OCI-LY1 (cell line): ENCODE measurements around the gene FOXJ1.

ENCODE experiments used
- H2AFZ ChIP-seq: fragments of 200-600 bp; sonication (generic), shearing (Covaris generic); 2 replicates; pipeline ENCODE4 v1.6.0; 2014; ENCODE audit warnings: antibody characterized with exemption, mild to moderate bottlenecking, low read length
- H3F3A ChIP-seq: fragments of 200-600 bp; sonication (generic), shearing (Covaris generic); 2 replicates; pipeline ENCODE4 v1.6.0; 2014; ENCODE audit warnings: mild to moderate bottlenecking, antibody characterized with exemption, low read length, moderate library complexity; ENCODE audit not compliant: insufficient read depth
- H3K27ac ChIP-seq: fragments of 200-600 bp; sonication (generic); 2 replicates; pipeline ENCODE4 v1.5.1; 2014; ENCODE audit warnings: low read length, mixed run types, mild to moderate bottlenecking, low read depth; ENCODE audit not compliant: poor library complexity, severe bottlenecking
- H3K27me3 ChIP-seq: fragments of 200-600 bp; sonication (generic); 2 replicates; pipeline ENCODE4 v1.6.0; 2014; ENCODE audit warnings: antibody characterized with exemption, mild to moderate bottlenecking, low read length, moderate library complexity; ENCODE audit not compliant: insufficient read depth
- H3K36me3 ChIP-seq: fragments of 200-600 bp; sonication (generic); 2 replicates; pipeline ENCODE4 v1.6.1; 2014; ENCODE audit warnings: mild to moderate bottlenecking, antibody characterized with exemption, low read length, moderate library complexity, mixed read lengths; ENCODE audit not compliant: insufficient read depth
- H3K4me1 ChIP-seq: fragments of 200-600 bp; sonication (generic); 2 replicates; pipeline ENCODE4 v1.5.1; 2014; ENCODE audit warnings: mild to moderate bottlenecking, low read length, moderate library complexity; ENCODE audit not compliant: insufficient read depth, severe bottlenecking
- H3K4me2 ChIP-seq: fragments of 200-600 bp; sonication (generic), shearing (Covaris generic); 2 replicates; pipeline ENCODE4 v1.6.1; 2014; ENCODE audit warnings: low read length
- H3K4me3 ChIP-seq: fragments of 200-600 bp; sonication (generic); 2 replicates; pipeline ENCODE4 v1.5.1; 2014; ENCODE audit warnings: low read length, low read depth, mild to moderate bottlenecking, mixed read lengths; ENCODE audit not compliant: poor library complexity, severe bottlenecking
- H3K79me2 ChIP-seq: fragments of 200-600 bp; shearing (Covaris generic); 2 replicates; pipeline ENCODE4 v1.6.1; 2016; ENCODE audit warnings: mixed run types, low read length, mixed read lengths; ENCODE audit not compliant: insufficient read depth
- H3K9ac ChIP-seq: fragments of 200-600 bp; sonication (generic), shearing (Covaris generic); 2 replicates; pipeline ENCODE4 v1.6.1; 2014; ENCODE audit warnings: mild to moderate bottlenecking, low read length, mixed read lengths
- H3K9me2 ChIP-seq: fragments of 200-600 bp; sonication (generic), shearing (Covaris generic); 2 replicates; pipeline ENCODE4 v1.6.1; 2014; ENCODE audit warnings: low read depth, mild to moderate bottlenecking, low read length, mixed read lengths
- H3K9me3 ChIP-seq: fragments of 200-600 bp; shearing (Covaris generic); 2 replicates; pipeline ENCODE4 v1.6.1; 2014; ENCODE audit warnings: low read length, mixed read lengths
- H4K20me1 ChIP-seq: fragments of 200-600 bp; sonication (generic), shearing (Covaris generic); 2 replicates; pipeline ENCODE4 v1.6.0; 2016; ENCODE audit warnings: mild to moderate bottlenecking, low read length; ENCODE audit not compliant: insufficient read depth
- CTCF ChIP-seq: fragments of 200-600 bp; sonication (generic), shearing (Covaris generic); IDR thresholded peaks from 2 replicates; pipeline ENCODE4 v1.5.1; 2017; ENCODE audit warnings: mild to moderate bottlenecking, antibody characterized with exemption, low read length, moderate library complexity, mixed read lengths
- EZH2 ChIP-seq: fragments of 200-600 bp; sonication (generic), shearing (Covaris generic); IDR thresholded peaks from 2 replicates; pipeline ENCODE4 v1.8.0; 2017; ENCODE audit warnings: borderline replicate concordance, mixed run types, mild to moderate bottlenecking, antibody characterized with exemption, low read length, moderate library complexity, mixed read lengths

The FOXJ1 gene

GRCh38 chr17:76122431-76123190, 18.4 kb downstream of the FOXJ1 start:
- TF ChIP-seq CTCF (no peak), EZH2 (no peak)
- no peaks in the 10 kb centered on the region for H3K79me2 ChIP-seq
- no peak overlapping the region for H3K4me2 ChIP-seq
- no peak overlapping the region for H3K9ac ChIP-seq
- no peaks in the 10 kb centered on the region for H3K36me3 ChIP-seq
- H2AFZ ChIP-seq: no peak overlapping the region
- peaks cover 7% of the 10 kb centered on the region for H3K4me1 ChIP-seq
- H3K27ac ChIP-seq: no peak overlapping the region
- no peaks in the 10 kb centered on the region for H3K9me3 ChIP-seq
- no peak overlapping the region for H3K4me3 ChIP-seq
- no peaks in the 10 kb centered on the region for H4K20me1 ChIP-seq
- peaks cover 7% of the 10 kb centered on the region; the same call in 1 of the 2 replicates for H3K27me3 ChIP-seq
- H3F3A ChIP-seq: no peaks in the 10 kb centered on the region
- H3K9me2 ChIP-seq: no peaks in the 10 kb centered on the region

DNA sequence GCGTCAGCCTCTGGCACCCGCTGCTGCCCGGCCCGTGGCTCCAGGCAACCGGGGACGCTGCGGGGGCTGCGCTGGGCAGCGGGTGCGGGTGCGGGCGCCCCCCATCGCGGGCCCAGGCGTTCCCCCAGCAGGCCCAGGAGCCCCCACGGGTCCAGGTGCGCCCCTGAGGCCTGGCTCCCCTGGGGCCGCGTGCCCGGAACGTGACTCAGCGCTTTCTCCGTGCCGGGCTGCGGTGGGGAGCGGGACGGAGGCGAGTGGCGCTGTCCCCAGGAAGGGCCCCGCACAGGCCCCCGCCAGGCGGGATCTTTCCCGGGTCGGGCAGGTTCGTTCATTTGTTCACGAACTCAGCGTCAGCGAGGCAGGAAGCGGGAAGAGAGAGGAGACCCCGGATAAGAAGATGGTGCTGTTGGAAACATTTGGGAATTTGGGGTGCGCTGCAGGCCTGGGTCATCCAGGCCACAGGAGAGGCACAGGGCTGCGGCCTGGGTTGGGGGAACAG, 19.1 kb downstream of the FOXJ1 start:
- H3K4me2 ChIP-seq: peak overlapping the region; percentile 49
- H3K27ac ChIP-seq: no peak overlapping the region
- no peaks in the 10 kb centered on the region for H3K79me2 ChIP-seq
- peak overlapping the region; percentile 38 for H3K4me3 ChIP-seq
- no peaks in the 10 kb centered on the region for H4K20me1 ChIP-seq
- no peaks in the 10 kb centered on the region for H3K9me2 ChIP-seq
- H2AFZ ChIP-seq: no peak overlapping the region
- H3K27me3 ChIP-seq: peaks cover 7% of the 10 kb centered on the region; the same call in 1 of the 2 replicates
- H3K9me3 ChIP-seq: no peaks in the 10 kb centered on the region
- no peak overlapping the region for H3K9ac ChIP-seq
- no peaks in the 10 kb centered on the region for H3F3A ChIP-seq
- TF ChIP-seq EZH2: no peak
- no peak for TF ChIP-seq CTCF
- H3K4me1 ChIP-seq: peaks cover 7% of the 10 kb centered on the region
- H3K36me3 ChIP-seq: no peaks in the 10 kb centered on the region

DNA sequence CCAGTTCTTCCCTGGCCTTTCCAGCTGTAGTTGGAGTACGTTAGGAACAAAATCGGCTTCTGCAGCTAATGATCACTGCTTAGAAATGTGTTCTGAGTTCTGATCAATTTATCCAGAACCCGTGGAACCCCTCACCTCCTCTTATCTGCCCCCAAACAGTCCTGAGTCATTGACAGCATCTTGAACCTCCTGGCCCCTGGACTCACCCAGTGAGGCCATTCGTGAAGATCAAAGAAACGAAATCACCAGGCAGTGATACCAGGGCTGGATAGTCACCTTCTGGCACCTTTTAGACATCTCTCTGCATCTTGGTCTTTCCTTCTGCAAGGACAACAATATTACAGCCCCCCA, 20.4 kb downstream of the FOXJ1 start:
- no peaks in the 10 kb centered on the region for H3K79me2 ChIP-seq
- no peak overlapping the region for H3K27ac ChIP-seq
- no peaks in the 10 kb centered on the region for H4K20me1 ChIP-seq
- no peaks in the 10 kb centered on the region for H3K9me3 ChIP-seq
- H3K9ac ChIP-seq: no peak overlapping the region
- H3K4me1 ChIP-seq: peaks cover 7% of the 10 kb centered on the region
- no peak overlapping the region for H3K4me2 ChIP-seq
- no peak for TF ChIP-seq CTCF
- TF ChIP-seq EZH2: no peak
- no peak overlapping the region for H3K4me3 ChIP-seq
- no peak overlapping the region for H2AFZ ChIP-seq
- H3F3A ChIP-seq: no peaks in the 10 kb centered on the region
- no peaks in the 10 kb centered on the region for H3K9me2 ChIP-seq
- H3K36me3 ChIP-seq: no peaks in the 10 kb centered on the region
- H3K27me3 ChIP-seq: peaks cover 7% of the 10 kb centered on the region; the same call in 1 of the 2 replicates
